IPS DF 6.9 (cell line): ENCODE data around the gene DR1.
A peak's percentile ranks its signal among the peaks of the same experiment; 100 is the strongest.

Experiments
- DNase-seq: peaks from one replicate; pipeline ENCODE4 v3.0.0-alpha.2; 2013; ENCODE audit warnings: low read depth, low spot score
- H3K27ac ChIP-seq: one replicate; pipeline ENCODE4 v1.5.1; 2013; ENCODE audit warnings: low read length, control low read depth
- H3K27me3 ChIP-seq: 2 replicates; pipeline ENCODE4 v1.6.1; 2013; ENCODE audit warnings: mild to moderate bottlenecking, low read length; ENCODE audit not compliant: control insufficient read depth, insufficient read depth
- H3K36me3 ChIP-seq: 2 replicates; pipeline ENCODE4 v1.6.1; 2013; ENCODE audit warnings: low read length; ENCODE audit not compliant: control insufficient read depth, insufficient read depth
- H3K4me1 ChIP-seq: 2 replicates; pipeline ENCODE4 v1.6.1; 2013; ENCODE audit warnings: low read length; ENCODE audit not compliant: control insufficient read depth, insufficient read depth
- H3K4me3 ChIP-seq: 2 replicates; pipeline ENCODE4 v1.5.1; 2013; ENCODE audit warnings: mild to moderate bottlenecking, low read length
- H3K9me3 ChIP-seq: 2 replicates; pipeline ENCODE4 v1.6.1; 2013; ENCODE audit warnings: low read length, inconsistent platforms; ENCODE audit not compliant: control insufficient read depth, insufficient read depth
- WGBS: extraction: QIAGEN DNeasy Blood & Tissue Kit; methylation state at CpG from one replicate; pipeline ENCODE4 v1.1.7; 2013; ENCODE audit warnings: mixed read lengths, missing lambda C conversion rate; ENCODE audit not compliant: insufficient read length, insufficient coverage; 5-methylcytosine and 5-hydroxymethylcytosine counted together

DR1 gene

DNA sequence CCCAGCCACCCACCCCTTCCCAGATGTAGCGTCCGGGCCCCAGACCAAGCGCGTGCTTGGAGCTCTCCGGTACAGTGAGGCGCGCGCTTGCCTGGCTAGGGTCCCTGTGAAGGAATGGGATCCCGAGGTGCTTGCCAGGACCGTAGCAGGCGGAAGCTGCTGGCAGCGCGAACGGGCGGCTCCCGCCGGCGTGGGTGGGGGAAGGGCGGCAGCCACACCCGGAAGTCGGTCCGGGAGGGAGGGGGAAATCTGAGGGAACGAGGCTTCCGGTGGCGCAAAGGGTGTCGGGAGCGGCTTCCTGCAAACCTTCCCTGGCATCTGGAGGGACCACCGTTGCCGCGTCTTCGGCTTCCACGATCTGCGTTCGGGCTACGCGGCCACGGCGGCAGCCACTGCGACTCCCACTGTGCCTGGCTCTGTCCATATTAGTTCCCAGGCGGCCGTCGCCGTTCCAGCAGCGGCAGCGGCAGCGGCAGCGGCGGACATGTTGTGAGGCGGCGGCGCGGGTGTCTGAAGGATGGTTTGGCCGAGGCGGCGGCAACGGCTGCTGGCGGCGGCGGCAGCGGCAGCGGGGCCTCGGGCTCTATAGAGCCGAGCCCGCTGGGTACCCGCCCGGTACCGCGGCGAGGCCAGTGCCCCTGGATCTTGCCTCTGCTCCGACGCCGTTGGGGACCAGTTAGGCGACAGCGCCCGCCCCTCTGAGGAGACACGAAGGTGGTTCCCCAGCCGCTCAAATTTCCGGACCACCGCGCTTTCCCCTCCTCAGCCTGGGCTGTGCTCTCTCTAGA lies at the start of gene DR1:
Gene DR1 (plus strand): TSS at position 275 of the 788 bp plus-strand sequence. CDS start 739 bp downstream, outside the sequence.
- Histone ChIP-seq H3K4me1 (peaks cover 2% of the 10 kb centered on the region; the same call in 1 of the 2 replicates), H3K27me3 (no peaks in the 10 kb centered on the region), H3K36me3 (no peaks in the 10 kb centered on the region), H3K9me3 (no peaks in the 10 kb centered on the region), H3K4me3 (peak within 1 kb of the TSS; percentile 74), H3K27ac (peak within 1 kb of the TSS; percentile 22)
- DNase-seq: peak; percentile 76
- WGBS: no CpG with 5 or more reads among the region's 80 CpGs

DNA sequence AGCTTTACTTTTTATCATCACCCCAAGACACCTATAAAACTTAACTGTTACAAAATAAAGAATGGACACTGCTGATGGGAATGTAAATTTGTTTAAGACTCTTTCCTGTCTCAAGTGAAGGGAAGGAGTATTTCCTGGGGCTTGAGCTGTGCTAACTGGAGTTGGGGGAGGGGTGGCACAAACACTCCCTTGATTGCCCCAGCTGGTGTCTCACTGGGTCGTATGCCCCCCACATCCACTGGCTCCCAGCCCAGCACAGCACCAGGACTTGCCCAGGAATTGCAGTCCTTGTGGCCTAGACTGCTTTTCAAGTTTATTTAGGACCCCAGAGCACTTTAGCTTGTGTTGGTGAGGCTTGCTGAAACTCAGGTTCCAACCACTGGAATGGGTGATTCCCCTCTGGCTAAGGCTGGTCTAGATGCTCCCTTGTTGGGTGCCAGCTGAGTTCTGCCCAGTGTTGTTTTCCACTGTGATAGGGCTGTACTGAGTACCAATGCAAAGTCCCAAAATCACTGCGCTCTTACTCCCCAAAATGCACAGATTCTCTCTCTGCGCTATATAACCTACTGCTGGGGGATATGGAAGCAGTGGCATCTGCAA lies 49.1 kb upstream of the DR1 start:
- Histone ChIP-seq H3K4me1 (peaks cover 3% of the 10 kb centered on the region), H3K27me3 (no peaks in the 10 kb centered on the region), H3K9me3 (no peaks in the 10 kb centered on the region), H3K4me3 (no peak overlapping the region), H3K27ac (no peak overlapping the region), H3K36me3 (no peaks in the 10 kb centered on the region)
- peak; percentile 37 for DNase-seq
- no CpG with 5 or more reads among the region's 3 CpGs for WGBS

DNA sequence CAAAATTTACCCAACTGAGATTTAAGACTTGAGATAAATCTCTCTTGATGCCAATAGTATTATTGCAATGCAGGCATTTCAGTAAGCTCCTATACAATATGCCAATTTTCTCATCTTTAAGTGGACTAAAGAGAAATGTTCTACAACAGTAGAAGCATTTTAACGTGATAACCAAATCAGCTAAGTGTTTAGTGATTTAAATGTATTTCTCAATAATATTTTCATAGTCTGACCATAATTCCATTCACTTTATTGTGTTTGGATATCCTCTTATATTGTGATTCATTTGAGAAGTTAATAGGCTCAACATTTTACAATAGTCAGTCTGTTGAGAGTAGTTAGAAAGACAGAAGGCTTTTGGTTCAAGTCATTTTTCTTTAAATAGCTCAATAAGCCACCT lies 44.6 kb upstream of the DR1 start:
- H3K9me3 ChIP-seq: no peaks in the 10 kb centered on the region
- H3K4me3 ChIP-seq: no peak overlapping the region
- H3K36me3 ChIP-seq: no peaks in the 10 kb centered on the region
- peaks cover 3% of the 10 kb centered on the region for H3K4me1 ChIP-seq
- H3K27ac ChIP-seq: no peak overlapping the region
- no CpG with 5 or more reads among the region's 1 CpG for WGBS
- DNase-seq: no peak
- no peaks in the 10 kb centered on the region for H3K27me3 ChIP-seq

DNA sequence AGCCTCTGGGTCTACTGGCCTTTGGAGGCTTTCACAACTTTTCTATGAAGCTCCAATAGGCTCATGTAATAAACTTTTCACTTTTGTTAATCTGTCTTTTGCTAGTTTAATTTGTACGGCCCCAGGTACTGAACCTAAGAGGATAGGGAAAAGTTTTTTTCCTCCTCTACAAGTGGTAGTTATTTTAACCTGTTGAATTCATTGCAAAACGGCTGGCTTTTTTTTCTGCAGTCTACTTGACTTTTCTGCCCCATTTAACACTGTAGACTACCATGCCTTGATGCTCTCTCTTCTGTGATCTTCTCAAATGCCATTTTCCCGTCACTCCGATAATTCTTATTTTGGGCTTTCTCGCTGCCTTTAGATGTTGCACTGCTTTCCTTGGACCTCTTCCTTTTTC lies 43.6 kb upstream of the DR1 start:
- no peaks in the 10 kb centered on the region for H3K9me3 ChIP-seq
- WGBS: no CpG with 5 or more reads among the region's 5 CpGs
- DNase-seq: no peak
- H3K27ac ChIP-seq: no peak overlapping the region
- no peaks in the 10 kb centered on the region; the same call in 1 of the 2 replicates for H3K4me1 ChIP-seq
- no peaks in the 10 kb centered on the region for H3K27me3 ChIP-seq
- no peaks in the 10 kb centered on the region for H3K36me3 ChIP-seq
- no peak overlapping the region for H3K4me3 ChIP-seq

DNA sequence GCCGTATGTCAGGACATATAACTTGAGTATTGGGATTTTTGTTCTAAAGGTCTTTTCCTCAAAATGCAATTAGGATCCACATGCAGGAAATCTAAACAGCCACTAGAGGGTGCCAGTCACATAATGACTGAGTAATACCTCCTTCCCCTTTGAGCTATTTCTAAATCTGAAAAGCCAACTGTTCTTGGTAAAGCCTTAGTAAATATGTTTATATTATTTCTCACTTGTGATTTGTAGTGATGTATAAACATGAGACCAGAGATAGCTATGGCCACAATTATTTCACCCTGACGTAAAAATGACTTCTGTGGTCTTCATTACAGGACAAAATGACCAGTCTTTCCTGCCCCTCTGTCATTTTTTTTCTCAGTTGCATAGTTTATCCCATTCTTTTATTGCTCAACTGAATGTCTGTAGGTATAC lies 41.0 kb upstream of the DR1 start:
- Histone ChIP-seq H3K27me3 (no peaks in the 10 kb centered on the region), H3K27ac (no peak overlapping the region), H3K4me1 (no peaks in the 10 kb centered on the region), H3K9me3 (no peaks in the 10 kb centered on the region), H3K36me3 (no peaks in the 10 kb centered on the region), H3K4me3 (no peak overlapping the region)
- peak; percentile 50 for DNase-seq
- WGBS: no CpG with 5 or more reads among the region's 2 CpGs

DNA sequence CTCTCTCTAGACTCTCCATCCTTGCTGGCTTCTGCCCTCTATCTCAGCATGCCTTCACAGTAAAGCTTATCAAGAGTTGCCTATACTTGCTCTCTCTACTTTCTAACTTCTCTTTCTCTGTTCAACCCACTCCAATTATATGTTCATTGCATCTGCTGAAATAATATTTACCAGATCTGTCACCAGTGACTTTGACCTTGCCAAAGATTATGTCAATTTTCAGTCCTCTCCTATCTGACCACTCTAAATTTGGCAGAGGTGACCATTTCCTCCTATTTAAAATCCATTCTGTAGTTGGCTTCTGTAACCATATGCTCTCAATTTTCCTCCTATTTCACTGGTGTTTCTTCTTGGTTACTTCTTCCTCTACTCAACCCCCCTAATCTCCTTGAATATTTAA lies 38.8 kb upstream of the DR1 start:
- H3K36me3 ChIP-seq: no peaks in the 10 kb centered on the region
- H3K4me3 ChIP-seq: no peak overlapping the region
- H3K9me3 ChIP-seq: no peaks in the 10 kb centered on the region
- DNase-seq: no peak
- H3K27ac ChIP-seq: no peak overlapping the region
- no peaks in the 10 kb centered on the region for H3K27me3 ChIP-seq
- H3K4me1 ChIP-seq: no peaks in the 10 kb centered on the region

DNA sequence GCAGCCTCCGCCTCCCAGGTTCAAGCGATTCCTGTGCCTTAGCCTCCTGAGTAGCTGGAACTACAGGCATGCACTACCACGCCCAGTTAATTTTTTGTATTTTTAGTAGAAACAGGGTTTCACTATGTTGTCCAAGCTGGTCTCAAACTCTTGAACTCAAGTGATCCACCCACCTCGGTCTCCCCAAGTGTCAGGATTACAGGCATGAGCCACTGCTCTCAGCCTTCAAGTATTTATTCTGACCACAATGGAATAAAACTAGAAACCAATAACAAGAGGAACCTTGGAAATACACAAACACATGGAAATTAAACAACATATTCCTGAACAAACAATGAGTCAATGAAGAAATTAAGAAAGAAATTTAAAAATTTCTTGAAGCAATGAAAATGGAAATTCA lies 32.7 kb upstream of the DR1 start:
- Histone ChIP-seq H3K4me3 (no peak overlapping the region), H3K27me3 (no peaks in the 10 kb centered on the region), H3K36me3 (no peaks in the 10 kb centered on the region), H3K4me1 (no peaks in the 10 kb centered on the region), H3K27ac (no peak overlapping the region), H3K9me3 (no peaks in the 10 kb centered on the region)
- no peak for DNase-seq
- WGBS: no CpG with 5 or more reads among the region's 4 CpGs

DNA sequence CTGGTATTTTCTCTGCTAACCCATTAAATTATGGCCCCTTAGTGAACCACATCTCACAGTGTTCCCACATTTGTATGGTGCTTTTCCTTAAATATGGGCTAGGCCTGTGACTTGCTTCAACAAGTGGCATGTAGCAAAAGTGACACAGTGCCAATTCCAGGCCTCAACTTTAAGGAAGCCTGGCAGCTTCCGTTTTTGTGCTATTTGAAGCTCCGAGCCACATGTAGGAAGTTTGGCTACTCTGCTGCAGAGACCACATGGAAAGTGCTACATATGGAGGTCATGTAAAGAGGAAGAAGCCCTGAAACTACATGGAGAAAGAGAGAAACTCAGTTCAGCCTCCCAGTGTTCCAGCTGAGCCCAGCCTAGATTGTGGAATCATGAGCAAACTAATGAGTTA lies 28.5 kb upstream of the DR1 start:
- no peaks in the 10 kb centered on the region for H3K27me3 ChIP-seq
- no peaks in the 10 kb centered on the region; the same call in 1 of the 2 replicates for H3K9me3 ChIP-seq
- no peak overlapping the region for H3K27ac ChIP-seq
- no peak for DNase-seq
- H3K36me3 ChIP-seq: no peaks in the 10 kb centered on the region
- H3K4me1 ChIP-seq: no peaks in the 10 kb centered on the region
- H3K4me3 ChIP-seq: no peak overlapping the region
- WGBS: no CpG with 5 or more reads among the region's 2 CpGs

GRCh38 chr1:93317943-93318342 lies 27.8 kb upstream of the DR1 start:
- Histone ChIP-seq H3K4me1 (no peaks in the 10 kb centered on the region), H3K9me3 (no peaks in the 10 kb centered on the region; the same call in 1 of the 2 replicates), H3K27me3 (no peaks in the 10 kb centered on the region), H3K27ac (no peak overlapping the region), H3K36me3 (no peaks in the 10 kb centered on the region), H3K4me3 (no peak overlapping the region)
- DNase-seq: no peak
- WGBS: 100% methylated on average over 1 of the region's 2 CpGs

DNA sequence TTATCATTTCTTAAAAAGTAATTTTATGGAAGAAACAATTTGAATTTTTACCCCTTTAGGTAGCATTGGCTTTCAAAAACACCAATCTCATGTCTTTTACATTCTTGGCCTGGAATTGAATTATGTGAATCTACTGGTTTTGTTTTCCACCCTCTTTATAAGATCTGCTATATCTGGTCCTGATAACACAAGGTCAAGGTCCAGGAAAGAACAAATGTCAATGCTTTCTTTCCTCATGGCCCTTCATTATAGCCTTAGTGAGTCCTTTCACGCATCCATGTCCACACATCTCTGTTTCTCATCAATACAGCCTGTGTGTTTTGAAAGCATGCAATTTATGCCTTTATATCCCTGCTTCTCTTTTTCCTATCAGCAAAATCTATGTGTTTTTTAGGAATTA lies 24.0 kb upstream of the DR1 start:
- Histone ChIP-seq H3K27me3 (no peaks in the 10 kb centered on the region), H3K27ac (no peak overlapping the region), H3K36me3 (no peaks in the 10 kb centered on the region), H3K9me3 (no peaks in the 10 kb centered on the region; the same call in 1 of the 2 replicates), H3K4me1 (no peaks in the 10 kb centered on the region), H3K4me3 (no peak overlapping the region)
- no peak for DNase-seq
- WGBS: no CpG with 5 or more reads among the region's 1 CpG

GRCh38 chr1:93322349-93322748 lies 23.4 kb upstream of the DR1 start:
- Histone ChIP-seq H3K4me1 (no peaks in the 10 kb centered on the region), H3K36me3 (no peaks in the 10 kb centered on the region), H3K9me3 (no peaks in the 10 kb centered on the region; the same call in 1 of the 2 replicates), H3K27ac (no peak overlapping the region), H3K27me3 (no peaks in the 10 kb centered on the region), H3K4me3 (no peak overlapping the region)
- no CpG with 5 or more reads among the region's 3 CpGs for WGBS
- DNase-seq: no peak
